ENCODE data around the gene IFITM5. TPM values are rescaled to one million over a fixed set of nuclear protein-coding genes. Genes with fewer than 3 reads are reported as not detected.

The IFITM5 gene
- total RNA-seq, 1 donor from 2014 or later: not detected

GRCh38 chr11:284105-285020 lies 15.0 kb downstream of the IFITM5 start:
- DNase-seq (ENCODE audit: low read depth in 2 of 2): no peak

GRCh38 chr11:283405-284104 lies 15.8 kb downstream of the IFITM5 start:
- DNase-seq (ENCODE audit: low read depth in 2 of 2): no peak

- no peak for DNase-seq (ENCODE audit: low read depth in 2 of 2)
These were observed 16.5 kb downstream of the IFITM5 start for GRCh38 chr11:282630-283360.

GRCh38 chr11:282171-282570 lies 17.2 kb downstream of the IFITM5 start:
- DNase-seq (ENCODE audit: low read depth in 2 of 2): no peak

GRCh38 chr11:281486-282161 lies 17.7 kb downstream of the IFITM5 start:
- DNase-seq (ENCODE audit: low read depth in 2 of 2): no peak

GRCh38 chr11:280706-281485 lies 18.4 kb downstream of the IFITM5 start:
- no peak for DNase-seq (ENCODE audit: low read depth in 2 of 2)

GRCh38 chr11:279966-280705 lies 19.2 kb downstream of the IFITM5 start:
- DNase-seq (ENCODE audit: low read depth in 2 of 2): peak in 1 of 2 donors; percentile 33

- DNase-seq (ENCODE audit: low read depth in 2 of 2): no peak
These were observed 20.0 kb downstream of the IFITM5 start for GRCh38 chr11:279040-279965.

- DNase-seq (ENCODE audit: low read depth in 2 of 2): no peak
These were observed 21.1 kb downstream of the IFITM5 start, which contains the start of gene NLRP6 for GRCh38 chr11:278001-278951. Gene NLRP6, plus strand, starts transcription at chr11:278407. Its CDS starts 163 bp downstream, at chr11:278570.

GRCh38 chr11:276219-276618 lies 23.1 kb downstream of the IFITM5 start:
- DNase-seq (ENCODE audit: low read depth in 2 of 2): no peak

GRCh38 chr11:272931-273198 lies 26.5 kb downstream of the IFITM5 start:
- no peak for DNase-seq (ENCODE audit: low read depth in 2 of 2)

- no peak for DNase-seq (ENCODE audit: low read depth in 2 of 2)
These were observed 27.0 kb downstream of the IFITM5 start for GRCh38 chr11:272195-272930.

GRCh38 chr11:271319-271715 lies 28.0 kb downstream of the IFITM5 start:
- no peak for DNase-seq (ENCODE audit: low read depth in 2 of 2)

GRCh38 chr11:270451-271318 lies 28.6 kb downstream of the IFITM5 start:
- DNase-seq (ENCODE audit: low read depth in 2 of 2): no peak

GRCh38 chr11:269146-269890 lies 30.0 kb downstream of the IFITM5 start:
- DNase-seq (ENCODE audit: low read depth in 2 of 2): no peak

Data from dermis microvascular lymphatic vessel endothelial cell (primary cell).